Stimulated activated CD8-positive, alpha-beta memory T cell treated with anti-CD3 and anti-CD28 coated beads, Interleukin-4, amount 100 ng/mL, for 48 hours (primary cell): ENCODE measurements around the gene NCKAP5.

Experiments
- DNase-seq: peaks from one replicate; pipeline ENCODE4 v3.0.0-alpha.2; 2020

The NCKAP5 gene

DNA sequence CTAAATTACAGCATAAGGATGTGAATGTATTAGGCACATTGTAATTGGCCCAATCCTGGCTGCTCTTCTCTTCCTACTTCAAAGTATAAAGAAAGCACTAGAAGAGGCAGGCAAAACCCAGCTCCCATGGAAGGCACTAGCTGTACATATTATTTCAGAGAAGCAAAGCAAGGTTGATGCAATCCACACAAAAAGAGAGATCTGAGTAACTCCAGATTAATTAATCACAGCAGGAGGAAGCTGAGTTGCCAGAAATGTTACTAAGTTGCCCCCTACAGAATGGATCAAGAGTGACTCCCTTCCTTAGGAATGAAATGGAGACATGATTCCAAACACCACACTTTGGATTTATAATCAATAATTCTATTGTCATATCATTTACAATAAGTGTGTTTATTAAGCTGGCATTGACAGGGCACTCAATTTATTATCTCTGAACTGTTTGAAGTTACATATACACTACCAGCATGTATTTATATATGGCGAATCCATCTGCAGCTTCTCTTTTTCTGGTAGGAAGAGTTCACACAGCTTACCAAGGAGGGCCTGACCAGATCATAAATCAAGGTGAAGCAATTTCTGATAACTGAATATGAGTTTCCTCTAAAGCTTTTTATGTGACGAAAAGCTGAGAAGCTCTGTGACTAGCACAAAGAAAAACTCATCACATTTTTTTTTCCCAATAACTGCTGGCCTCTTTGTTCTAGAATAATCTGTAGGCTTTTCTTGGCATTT is 505.2 kb downstream of the NCKAP5 start:
- no peak for DNase-seq

- DNase-seq, result no peak
Observed at GRCh38 chr2:133061874-133062593, 506.2 kb downstream of the NCKAP5 start.

DNA sequence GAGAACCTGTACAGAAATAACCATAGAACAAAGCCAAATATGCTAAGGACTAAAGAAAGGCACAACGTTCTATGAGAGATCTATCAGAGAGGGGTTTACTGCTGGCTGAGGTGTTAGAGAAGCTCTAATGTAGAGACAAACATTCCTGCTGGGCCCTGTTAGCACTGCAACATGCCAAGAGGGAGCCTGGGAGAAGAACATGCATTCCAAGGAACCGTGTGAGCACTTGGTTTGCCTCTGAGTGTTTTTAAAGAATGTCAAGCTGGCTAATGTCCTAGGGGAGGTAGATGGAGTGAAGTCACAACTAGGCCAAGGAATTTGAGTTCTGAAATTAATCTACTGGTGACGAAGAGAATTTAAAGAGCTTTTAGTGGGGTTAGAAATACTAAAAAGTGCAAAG is 514.0 kb downstream of the NCKAP5 start:
- no peak for DNase-seq

- no peak for DNase-seq
Observed at GRCh38 chr2:133053541-133053940, 514.7 kb downstream of the NCKAP5 start.

- no peak for DNase-seq
Observed at GRCh38 chr2:133045787-133046186, 522.5 kb downstream of the NCKAP5 start.

DNA sequence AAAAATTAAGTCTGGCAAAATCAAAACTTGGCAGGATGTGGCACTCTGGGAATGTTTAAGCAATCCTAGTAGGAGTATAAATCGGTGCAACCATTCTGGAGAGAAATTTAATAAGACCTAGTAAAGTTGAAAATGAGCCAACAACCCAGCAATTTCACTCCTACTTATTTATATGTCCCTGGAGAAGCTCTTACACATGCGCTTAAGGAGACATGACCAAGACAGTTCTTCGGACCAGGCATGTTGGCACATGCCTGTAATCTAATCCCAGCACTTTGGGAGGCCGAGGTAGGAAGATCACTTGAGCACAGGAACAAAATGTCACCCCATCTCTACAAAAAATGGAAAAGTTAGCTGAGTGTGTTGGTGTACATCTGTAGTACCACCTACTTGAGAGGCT is 523.7 kb downstream of the NCKAP5 start:
- no peak for DNase-seq

DNA sequence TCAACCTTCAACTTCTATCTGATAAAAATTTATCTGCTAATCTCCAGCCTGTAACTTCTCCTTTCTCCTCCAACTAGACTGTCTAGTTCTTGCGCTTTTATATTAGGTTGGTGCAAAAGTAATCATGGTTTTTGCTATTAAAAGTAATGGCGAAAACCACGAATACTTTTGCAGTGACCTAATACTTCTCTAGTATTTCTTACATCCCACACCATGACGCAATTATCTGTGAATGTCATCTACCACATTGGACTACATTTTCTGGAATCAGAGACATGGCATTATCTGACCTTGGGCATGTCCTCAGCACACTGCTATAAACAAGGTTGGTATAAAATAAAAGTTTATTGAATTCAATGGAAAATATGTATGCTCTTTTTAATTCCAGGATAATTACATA is 528.1 kb downstream of the NCKAP5 start:
- no peak for DNase-seq

DNA sequence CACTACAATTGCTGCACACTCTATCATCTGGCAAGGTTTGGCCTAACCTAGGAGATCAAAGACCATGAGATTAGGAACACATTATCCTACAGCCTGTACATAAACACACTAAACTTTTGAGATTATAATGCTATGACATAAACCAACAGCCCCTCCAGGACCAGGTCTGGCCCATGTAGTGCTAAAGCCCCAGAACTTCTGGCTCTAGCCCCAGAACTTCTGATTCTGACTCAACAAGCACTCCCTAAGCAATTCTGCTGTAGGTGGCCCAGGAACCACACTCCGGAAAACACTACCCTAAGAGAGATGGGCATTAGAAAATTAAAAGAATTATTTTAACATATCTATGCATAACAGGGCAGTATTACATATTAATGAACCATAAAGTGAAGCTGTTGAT is 528.7 kb downstream of the NCKAP5 start:
- DNase-seq, result no peak

DNA sequence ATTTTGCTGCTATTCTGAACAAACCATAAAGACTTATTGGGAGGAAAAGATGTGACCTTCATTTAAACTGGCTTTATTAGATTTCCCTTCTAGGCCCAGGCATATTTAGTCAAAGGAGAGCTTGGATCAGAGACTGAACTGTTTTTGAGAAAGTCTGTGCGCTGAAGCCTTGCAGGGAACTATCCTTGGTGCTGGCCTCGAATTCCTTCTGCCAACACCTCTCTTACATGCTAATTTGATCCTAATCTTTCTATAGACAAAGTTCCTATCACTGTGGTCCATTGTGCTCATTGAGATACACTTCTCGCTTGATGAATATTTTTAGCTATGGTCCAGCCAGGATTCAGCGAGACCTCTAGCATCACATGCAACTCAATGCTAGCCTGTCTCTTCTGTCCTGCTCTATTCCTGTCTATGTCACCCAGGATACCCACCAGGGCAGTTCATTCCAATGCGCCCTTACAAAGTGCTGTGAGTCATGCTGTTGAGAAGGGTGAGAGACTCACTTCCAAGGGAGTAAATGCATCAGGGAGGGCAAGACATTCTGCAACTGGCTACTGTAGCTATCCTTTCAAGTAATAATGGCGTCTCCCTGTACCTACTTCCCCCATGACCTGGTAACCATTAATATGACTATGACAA is 541.6 kb downstream of the NCKAP5 start:
- no peak for DNase-seq

- DNase-seq, result no peak
Observed at GRCh38 chr2:133025004-133025403, 543.3 kb downstream of the NCKAP5 start.

GRCh38 chr2:133012847-133013734 is 555.2 kb downstream of the NCKAP5 start:
- no peak for DNase-seq

DNA sequence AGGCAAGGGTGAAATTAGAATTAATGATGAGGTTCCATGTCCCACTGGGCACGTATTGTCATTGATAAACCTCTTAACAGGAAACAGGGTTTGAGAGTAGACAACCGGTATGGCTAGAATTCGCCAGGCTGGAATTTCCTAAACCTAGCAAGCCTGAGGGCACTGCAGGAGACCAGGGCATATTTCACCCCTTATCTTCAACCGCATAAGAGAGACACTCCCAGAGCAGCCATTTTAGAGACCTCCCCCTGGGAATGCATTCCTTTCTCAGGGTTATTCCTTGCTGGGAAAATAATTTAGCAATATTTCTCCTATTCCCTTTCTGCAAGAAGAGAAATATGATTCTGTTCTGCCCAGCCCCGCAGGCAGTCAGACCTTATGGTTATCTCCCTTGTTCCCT is 563.6 kb downstream of the NCKAP5 start:
- no peak for DNase-seq

DNA sequence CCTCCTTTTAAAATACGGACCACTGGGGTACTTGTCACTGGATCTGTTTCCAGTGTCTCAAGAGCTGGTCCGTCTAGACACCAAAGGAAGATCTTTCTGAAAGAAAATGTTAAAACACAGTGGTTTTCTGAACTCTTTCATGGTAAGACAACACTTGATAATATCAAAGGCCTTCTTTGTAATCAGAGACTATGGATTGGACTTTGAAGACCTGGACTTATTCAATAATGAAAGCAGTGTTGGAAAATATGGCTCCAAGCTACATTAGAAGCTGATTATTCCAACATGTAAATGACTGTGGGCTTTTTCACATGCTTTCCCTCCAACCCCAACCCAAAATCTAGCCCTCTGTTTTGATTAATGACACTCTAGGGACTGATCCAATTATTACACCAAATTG is 568.8 kb downstream of the NCKAP5 start:
- no peak for DNase-seq

GRCh38 chr2:132998221-132998620 is 570.0 kb downstream of the NCKAP5 start:
- DNase-seq, result no peak

DNA sequence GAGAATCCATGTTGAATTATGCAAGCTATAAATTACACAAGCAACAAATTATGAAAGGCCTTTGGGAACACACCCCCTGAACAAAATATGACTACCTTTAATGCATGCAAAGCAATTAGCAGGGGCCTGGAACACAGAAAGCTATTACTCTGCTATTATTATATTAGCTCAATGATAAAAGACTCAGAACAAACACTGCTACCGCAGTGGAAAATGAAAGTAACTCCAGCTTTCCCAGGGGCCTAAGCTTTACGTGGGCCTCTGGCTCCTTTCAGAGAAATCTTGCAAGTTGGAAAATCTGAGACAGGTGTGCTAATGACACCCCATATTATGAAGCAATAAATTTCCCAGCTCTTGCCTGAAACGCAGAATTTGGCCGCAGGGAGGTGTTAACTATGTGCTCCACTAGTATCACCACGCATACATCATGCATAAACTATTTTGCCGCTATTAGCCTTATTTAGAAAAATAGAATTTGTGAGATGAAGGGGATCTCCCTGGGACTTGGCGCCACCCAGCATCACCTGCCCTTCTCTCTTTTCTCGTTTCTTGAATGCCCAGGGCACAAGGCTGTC is 576.7 kb downstream of the NCKAP5 start:
- DNase-seq, result no peak

DNA sequence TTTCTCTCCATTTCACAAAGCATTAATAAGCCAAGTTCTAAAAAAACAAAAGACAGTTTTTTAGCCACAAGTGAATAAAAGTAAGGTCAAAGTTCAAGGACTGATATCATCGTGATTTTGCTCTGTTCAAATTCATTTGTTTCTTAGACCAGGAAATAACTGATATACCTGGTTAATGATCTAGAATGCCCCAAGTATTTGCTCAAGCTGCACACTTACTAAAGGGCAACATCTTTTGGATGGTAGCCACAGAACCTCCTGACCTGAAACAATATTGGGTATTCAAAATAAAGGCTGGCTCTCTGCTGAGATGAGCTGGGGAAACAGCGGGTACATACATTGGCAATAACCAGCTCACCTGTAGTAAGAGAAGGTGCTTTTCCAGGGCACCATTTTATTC is 583.5 kb downstream of the NCKAP5 start:
- no peak for DNase-seq

DNA sequence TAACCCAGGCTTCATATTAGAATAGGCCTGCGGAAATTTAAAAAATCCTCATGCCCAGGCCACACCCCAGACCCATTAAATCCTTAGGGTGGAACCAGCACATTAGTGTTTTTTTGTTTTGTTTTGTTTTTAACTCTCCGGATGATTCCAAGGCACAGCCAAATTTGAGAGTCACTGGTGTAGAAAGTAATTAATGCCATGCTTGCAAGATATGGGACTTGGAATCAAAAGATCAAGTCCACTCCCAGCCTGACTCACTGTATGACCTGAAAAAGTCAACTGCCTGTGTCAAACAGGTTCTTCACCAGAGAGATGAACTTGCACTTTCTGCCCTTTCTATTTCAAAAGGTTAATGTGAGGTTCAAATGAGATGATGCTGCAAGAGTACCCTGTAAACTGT is 588.0 kb downstream of the NCKAP5 start:
- no peak for DNase-seq

DNA sequence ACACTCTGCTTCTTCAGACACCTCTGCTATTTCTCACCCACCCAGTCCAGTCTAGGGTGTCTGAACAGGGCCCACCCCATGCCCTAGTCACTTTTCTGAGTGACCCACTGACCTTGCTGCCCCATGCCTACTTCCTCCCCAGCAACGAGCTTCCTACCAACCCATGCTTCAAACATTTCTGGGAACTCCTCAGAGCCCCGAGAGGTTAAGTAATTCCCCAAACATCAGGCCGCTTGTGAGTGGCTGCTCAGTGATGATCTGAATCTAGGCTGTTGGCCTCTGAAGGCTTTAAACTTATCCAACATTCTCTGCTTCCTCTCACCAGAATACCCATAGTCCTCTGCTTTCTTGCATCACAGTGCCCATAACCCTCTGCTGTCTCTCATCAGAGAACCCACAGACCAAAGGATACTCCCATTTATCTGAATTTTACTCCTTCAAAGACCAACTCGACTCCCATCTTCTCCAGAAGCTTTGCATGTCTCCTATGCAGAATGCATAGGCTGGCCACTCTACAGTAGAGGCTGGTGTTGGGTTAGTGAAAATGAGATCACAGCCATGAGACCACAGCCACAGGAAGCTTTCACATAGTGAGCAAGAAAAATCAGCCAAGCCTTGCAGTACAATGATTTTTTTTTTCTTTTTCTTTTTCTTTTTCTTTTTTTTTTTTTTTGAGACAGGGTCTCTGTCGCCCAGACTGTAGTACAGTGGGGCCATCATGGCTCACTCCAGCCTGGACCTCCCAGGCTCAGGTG is 588.7 kb downstream of the NCKAP5 start:
- DNase-seq, result no peak

GRCh38 chr2:132978840-132979239 is 589.4 kb downstream of the NCKAP5 start:
- DNase-seq, result no peak

GRCh38 chr2:132977812-132978529 is 590.3 kb downstream of the NCKAP5 start:
- no peak for DNase-seq
